ELR (cell line): ENCODE data around the gene CENPM.
A peak's percentile ranks its signal among the peaks of the same experiment; 100 is the strongest.

Experiments
- DNase-seq: peaks from one replicate; pipeline ENCODE4 v3.0.0-alpha.2; 2015; ENCODE audit warnings: low read depth

CENPM gene

GRCh38 chr22:41946629-41947423, at the start of gene CENPM:
CENPM (minus strand) TSS chr22:41947152; CDS start chr22:41947076, 76 bp downstream.
- DNase-seq = peak; percentile 98

GRCh38 chr22:41995211-41995610, 48.3 kb upstream of the CENPM start:
- no peak for DNase-seq

- no peak for DNase-seq
These were observed 45.5 kb upstream of the CENPM start for GRCh38 chr22:41992496-41992895.

- no peak for DNase-seq
These were observed 44.2 kb upstream of the CENPM start for GRCh38 chr22:41991111-41991510.

- DNase-seq = no peak
These were observed 42.3 kb upstream of the CENPM start for GRCh38 chr22:41989246-41989645.

- no peak for DNase-seq
These were observed 40.3 kb upstream of the CENPM start for GRCh38 chr22:41987276-41987675.

- peak; percentile 37 for DNase-seq
These were observed 36.8 kb upstream of the CENPM start for GRCh38 chr22:41983513-41984405.

- no peak for DNase-seq
These were observed 35.9 kb upstream of the CENPM start for GRCh38 chr22:41982865-41983264.

GRCh38 chr22:41979423-41980250, 32.7 kb upstream of the CENPM start:
- no peak for DNase-seq

GRCh38 chr22:41978732-41979131, 31.8 kb upstream of the CENPM start:
- DNase-seq = no peak

GRCh38 chr22:41976961-41977566, 30.1 kb upstream of the CENPM start:
- DNase-seq = no peak

- no peak for DNase-seq
These were observed 29.3 kb upstream of the CENPM start for GRCh38 chr22:41976070-41976901.

GRCh38 chr22:41975299-41976069, 28.5 kb upstream of the CENPM start:
- DNase-seq = no peak

GRCh38 chr22:41974691-41975290, 27.8 kb upstream of the CENPM start:
- DNase-seq = no peak

- no peak for DNase-seq
These were observed 24.5 kb upstream of the CENPM start for GRCh38 chr22:41971431-41971830.

- DNase-seq = no peak
These were observed 23.6 kb upstream of the CENPM start for GRCh38 chr22:41970601-41971000.

GRCh38 chr22:41969110-41969646, 22.2 kb upstream of the CENPM start, which contains the start of gene SEPTIN3:
SEPTIN3 (plus strand) TSS chr22:41969443; CDS start chr22:41971493, 2,050 bp downstream.
- DNase-seq = no peak

GRCh38 chr22:41968601-41969000, 21.6 kb upstream of the CENPM start:
- DNase-seq = peak; percentile 15

GRCh38 chr22:41966607-41967240, 19.8 kb upstream of the CENPM start:
- peak; percentile 97 for DNase-seq
